HG03175 (cell line): ENCODE data around the gene PTPRM.

Experiments used
- ATAC-seq: cut with Tn5 transposase; IDR thresholded peaks from one replicate; pipeline ENCODE4 v1.9.1; 2021; ENCODE audit warnings: mild to moderate bottlenecking, moderate library complexity; ENCODE audit not compliant: unreplicated experiment

The PTPRM gene

GRCh38 chr18:7598167-7599047 lies 31.3 kb downstream of the PTPRM start:
- ATAC-seq = no peak

GRCh38 chr18:7600036-7600435 lies 32.9 kb downstream of the PTPRM start:
- ATAC-seq = no peak

DNA sequence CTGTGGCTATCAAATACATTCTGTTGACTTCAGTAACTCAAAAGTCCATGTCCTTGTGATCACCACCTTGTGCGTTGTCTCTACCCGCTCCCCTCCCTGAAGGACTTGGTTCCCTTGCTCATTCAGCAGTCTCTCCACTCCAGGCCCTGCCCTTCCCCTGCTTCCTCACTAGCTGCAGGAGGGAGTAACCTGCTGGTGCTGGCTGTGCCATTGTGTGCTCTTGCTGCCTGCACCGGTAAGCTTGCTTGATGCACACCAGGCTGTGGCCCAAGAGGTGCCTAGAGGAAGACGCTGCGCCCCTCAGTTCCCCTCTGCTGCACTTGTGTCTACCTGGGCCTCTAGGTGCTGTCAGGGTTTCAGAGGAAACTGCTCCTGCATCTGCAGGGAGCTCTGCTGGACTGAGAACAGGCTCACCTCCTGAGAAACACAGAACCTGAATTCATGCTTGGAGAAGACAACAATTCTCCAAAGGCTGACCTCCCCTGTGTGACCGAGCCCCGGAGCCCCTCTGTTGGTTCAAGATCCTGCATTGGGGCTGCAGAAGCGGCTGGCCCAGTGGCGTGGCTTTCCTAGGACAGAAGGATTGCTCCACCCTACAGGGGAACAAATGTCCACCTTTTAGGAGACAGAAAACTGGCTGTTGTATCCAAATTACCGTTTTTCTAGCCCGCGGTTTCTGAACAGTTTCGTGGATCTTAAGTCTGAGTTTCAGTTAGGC lies 33.6 kb downstream of the PTPRM start:
- ATAC-seq = no peak

- no peak for ATAC-seq
Measured at GRCh38 chr18:7601246-7601615, 34.1 kb downstream of the PTPRM start.

DNA sequence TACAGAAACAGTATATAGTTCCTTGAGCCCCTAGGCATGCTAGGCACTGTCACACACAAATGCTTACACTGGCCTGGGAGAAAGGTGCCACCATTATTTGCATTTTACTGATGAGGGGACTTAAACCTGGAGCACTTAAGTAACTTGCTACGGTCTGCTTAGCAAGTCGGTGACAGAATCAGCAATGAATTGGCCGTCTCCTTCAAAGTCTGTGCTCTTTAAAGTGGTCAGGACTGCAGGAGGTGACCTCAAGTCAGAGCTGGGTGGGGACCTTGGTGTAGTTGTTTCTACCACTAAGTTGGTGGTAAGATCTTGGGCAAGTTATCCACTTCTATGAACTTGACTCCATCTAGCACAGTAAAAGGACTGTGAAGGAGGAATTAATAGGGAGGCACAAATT lies 34.8 kb downstream of the PTPRM start:
- no peak for ATAC-seq

GRCh38 chr18:7603259-7604000 lies 36.3 kb downstream of the PTPRM start:
- no peak for ATAC-seq

GRCh38 chr18:7604361-7604760 lies 37.2 kb downstream of the PTPRM start:
- ATAC-seq = no peak

- ATAC-seq = no peak
Measured at GRCh38 chr18:7605705-7606104, 38.6 kb downstream of the PTPRM start.

GRCh38 chr18:7607540-7608173 lies 40.5 kb downstream of the PTPRM start:
- no peak for ATAC-seq

DNA sequence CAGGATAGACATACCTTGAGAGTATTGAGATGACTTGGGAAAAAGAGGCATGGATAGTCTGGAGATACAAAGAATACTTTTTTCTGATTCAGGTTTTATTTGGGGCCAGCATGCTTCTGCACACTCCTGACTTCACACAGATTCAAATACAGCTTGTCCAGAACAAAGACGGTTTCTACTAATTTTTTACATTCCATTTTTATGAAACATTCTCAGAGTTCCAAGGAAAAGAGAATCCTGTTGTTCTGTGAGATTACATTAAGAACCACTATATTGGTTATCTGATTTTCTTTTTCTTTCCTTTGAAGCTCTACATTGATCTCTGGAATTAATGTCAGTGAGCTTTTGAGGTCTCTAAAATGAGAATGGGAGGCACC lies 41.0 kb downstream of the PTPRM start:
- no peak for ATAC-seq

DNA sequence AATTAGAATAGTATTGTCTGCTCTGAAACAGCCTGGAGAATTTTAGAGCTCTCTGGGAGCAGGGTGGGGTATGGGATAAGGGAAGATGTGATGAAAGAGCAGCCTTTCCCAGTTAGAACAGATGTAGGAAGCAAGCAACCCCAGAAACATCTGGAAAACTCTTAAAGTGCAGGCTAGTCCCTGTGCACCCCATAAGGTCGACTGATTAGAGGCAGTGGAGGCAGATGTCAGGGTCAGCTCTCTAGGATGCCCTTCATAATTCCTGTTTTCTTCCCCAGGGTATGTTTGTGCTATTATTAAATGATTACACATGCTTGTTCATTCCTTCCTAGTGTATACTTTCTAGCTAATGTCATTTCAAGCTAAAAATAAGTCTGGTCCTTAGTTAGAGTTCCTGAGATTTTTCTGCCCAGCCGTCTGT lies 41.7 kb downstream of the PTPRM start:
- no peak for ATAC-seq

DNA sequence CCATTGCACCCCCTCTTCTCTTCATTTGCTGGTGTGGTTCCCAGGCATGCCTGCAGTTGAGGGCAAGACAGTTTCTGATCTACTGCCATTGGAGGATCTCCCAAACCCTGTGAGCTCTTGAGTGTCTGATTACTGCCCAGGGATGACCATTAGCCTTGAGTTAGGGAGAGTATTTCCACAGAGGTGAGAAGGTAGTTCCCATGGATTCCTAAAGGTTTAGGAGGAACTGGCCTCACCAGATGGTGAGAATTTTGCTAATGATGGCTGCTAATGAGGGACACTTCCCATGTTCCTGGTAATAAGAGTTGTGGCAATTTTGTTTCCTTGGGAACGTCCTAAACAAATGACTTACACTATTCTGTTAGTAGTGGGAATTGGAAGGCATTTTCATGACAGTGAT lies 42.5 kb downstream of the PTPRM start:
- no peak for ATAC-seq

DNA sequence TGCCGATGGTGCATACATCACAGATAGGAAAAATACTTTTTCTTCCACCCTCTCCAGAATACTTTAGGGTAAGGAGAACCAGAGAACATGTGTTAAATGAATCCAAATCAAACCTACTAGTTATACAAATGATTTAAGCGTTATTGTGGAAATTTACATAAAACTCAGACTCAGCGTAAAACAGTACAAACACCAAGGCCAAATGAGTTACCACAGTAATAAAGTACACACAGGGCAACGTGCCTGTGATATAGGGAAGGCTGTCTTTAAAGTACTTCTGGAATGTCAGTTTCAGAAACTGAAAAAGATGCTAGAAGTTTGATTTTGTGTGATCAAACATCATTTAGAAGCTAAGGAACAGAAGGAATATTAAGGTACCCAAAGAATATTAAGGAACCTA lies 46.9 kb downstream of the PTPRM start:
- ATAC-seq = no peak

- ATAC-seq = no peak
Measured at GRCh38 chr18:7615840-7616239, 48.7 kb downstream of the PTPRM start.

DNA sequence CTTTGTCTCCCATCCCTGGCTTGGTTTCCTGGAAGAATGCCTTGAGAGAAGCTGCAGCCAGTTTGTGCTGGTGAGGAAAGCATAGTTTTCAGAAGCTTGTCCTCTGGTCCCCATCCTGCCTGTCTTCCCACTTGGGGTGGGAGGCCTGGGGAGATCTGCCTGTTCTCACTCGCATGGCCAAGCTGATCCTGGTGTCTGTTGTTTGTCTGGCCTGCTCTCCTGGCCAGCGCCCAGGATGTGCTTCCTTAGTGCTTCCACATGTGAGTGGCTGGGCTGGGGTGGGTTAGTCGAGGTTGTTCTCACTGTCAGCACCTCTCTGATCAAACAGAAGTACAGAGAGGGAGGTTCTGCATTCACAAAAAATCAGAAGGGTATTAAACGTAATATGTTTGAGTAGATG lies 49.5 kb downstream of the PTPRM start:
- no peak for ATAC-seq

DNA sequence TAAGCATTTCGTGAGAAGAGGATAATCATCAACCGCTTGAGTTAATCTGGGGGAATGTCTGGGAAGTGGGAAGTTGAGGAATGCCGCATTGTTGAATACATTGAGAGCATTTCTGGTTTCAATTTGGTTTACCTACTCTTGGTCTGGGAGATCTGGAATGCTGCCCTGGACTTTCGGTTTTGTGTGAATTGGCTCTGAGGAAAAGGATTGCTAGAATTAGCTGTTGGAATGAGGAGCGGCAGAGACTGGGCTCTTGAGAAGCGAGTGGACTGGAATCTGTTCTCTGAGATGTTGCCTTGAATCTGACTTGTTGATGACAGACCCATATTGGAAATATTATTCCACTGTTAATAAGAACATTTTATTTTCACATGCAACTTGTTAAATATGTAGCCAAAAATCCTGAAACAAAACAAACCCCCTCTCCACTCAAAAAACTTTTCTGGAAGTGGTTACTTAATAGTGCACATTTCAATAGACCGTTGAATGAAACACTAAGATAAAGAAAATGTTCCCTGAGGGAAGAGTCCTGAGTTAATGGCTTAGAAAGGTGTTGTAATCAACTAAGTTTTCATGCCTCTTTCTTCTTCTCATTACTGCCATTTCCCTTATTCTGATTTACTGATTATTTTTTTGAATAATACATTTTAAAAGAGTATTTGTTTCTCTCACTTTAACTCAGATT lies 50.8 kb downstream of the PTPRM start:
- no peak for ATAC-seq

DNA sequence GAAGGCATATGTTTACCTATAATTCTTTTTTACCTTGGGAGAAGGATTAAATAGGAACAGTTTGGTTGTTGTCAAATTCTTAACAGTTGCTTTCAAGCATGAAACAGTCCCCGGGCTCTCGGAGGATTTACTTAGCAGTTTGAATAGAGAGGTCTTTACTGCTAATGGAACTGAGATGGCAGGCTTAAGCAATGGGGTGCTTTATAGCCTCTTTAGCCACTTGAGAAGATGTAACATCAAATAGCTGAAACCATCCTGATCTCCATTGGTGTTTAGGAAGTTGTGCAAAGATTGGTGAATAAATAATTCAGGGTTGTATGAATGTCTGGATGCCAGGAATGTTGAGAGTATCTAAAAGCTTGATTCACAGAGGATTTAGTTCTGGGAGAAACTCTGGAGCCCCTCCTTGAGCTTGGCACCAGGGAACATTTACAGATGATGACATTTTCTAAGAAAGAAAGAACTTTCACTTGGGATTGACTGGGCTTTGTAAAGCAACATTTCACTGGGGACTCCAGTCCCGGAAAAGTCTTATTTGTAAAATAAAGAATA lies 51.9 kb downstream of the PTPRM start:
- no peak for ATAC-seq

- no peak for ATAC-seq
Measured at GRCh38 chr18:7619676-7620075, 52.6 kb downstream of the PTPRM start.

GRCh38 chr18:7622721-7623120 lies 55.6 kb downstream of the PTPRM start:
- ATAC-seq = no peak

- no peak for ATAC-seq
Measured at GRCh38 chr18:7623681-7624080, 56.6 kb downstream of the PTPRM start.
